Measurements from ENCODE around the gene RBM4. TPM values are rescaled to one million over a fixed set of nuclear protein-coding genes. Genes with fewer than 3 reads are reported as not detected.

Gene RBM4
- total and polyA plus RNA-seq, 4 donors: 36.9 to 59.2 (median 46.4) TPM

- no peak for DNase-seq (ENCODE audit: low spot score)
- Histone ChIP-seq H3K4me3 (ENCODE audit: low read depth in 1 of 3, low read length in 3 of 3) (no peak overlapping the region), H3K27ac (ENCODE audit: low read depth in 1 of 2, low read length in 2 of 2) (no peak overlapping the region), H3K27me3 (ENCODE audit: control insufficient read depth in 4 of 4, insufficient read depth in 4 of 4, low read length in 3 of 4) (no peaks in the 10 kb centered on the region), H3K9ac (ENCODE audit: low read depth in 1 of 2, low read length in 2 of 2) (no peak overlapping the region), H3K9me3 (ENCODE audit: control insufficient read depth in 4 of 4, low read length in 3 of 4) (no peaks in the 10 kb centered on the region), H3K4me1 (ENCODE audit: control insufficient read depth in 4 of 4, insufficient read depth in 4 of 4, low read length in 3 of 4) (no peaks in the 10 kb centered on the region), H3K36me3 (ENCODE audit: control insufficient read depth in 4 of 4, insufficient read depth in 3 of 4, low read depth in 1 of 4, low read length in 3 of 4) (peaks cover 19 to 75% (median 43%) of the 10 kb centered on the region in 4 donors)
- 94% methylated on average over 15 of the region's 15 CpGs for WGBS
- TF ChIP-seq, protein P1, sequence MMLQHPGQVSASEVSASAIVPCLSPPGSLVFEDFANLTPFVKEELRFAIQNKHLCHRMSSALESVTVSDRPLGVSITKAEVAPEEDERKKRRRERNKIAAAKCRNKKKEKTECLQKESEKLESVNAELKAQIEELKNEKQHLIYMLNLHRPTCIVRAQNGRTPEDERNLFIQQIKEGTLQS (IDR thresholded peaks at IDR 0.05): no peak
- TF ChIP-seq MAX (IDR thresholded peaks at IDR 0.05) (no peak), RAD21 (IDR thresholded peaks at IDR 0.05) (no peak), JUND (IDR thresholded peaks at IDR 0.05) (no peak), HNF4G (IDR thresholded peaks at IDR 0.05) (no peak), FOXA2 (IDR thresholded peaks at IDR 0.05) (no peak)
- TF ChIP-seq, protein P2, sequence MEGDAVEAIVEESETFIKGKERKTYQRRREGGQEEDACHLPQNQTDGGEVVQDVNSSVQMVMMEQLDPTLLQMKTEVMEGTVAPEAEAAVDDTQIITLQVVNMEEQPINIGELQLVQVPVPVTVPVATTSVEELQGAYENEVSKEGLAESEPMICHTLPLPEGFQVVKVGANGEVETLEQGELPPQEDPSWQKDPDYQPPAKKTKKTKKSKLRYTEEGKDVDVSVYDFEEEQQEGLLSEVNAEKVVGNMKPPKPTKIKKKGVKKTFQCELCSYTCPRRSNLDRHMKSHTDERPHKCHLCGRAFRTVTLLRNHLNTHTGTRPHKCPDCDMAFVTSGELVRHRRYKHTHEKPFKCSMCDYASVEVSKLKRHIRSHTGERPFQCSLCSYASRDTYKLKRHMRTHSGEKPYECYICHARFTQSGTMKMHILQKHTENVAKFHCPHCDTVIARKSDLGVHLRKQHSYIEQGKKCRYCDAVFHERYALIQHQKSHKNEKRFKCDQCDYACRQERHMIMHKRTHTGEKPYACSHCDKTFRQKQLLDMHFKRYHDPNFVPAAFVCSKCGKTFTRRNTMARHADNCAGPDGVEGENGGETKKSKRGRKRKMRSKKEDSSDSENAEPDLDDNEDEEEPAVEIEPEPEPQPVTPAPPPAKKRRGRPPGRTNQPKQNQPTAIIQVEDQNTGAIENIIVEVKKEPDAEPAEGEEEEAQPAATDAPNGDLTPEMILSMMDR (IDR thresholded peaks at IDR 0.05; ENCODE audit: low read depth, low read length, missing input control): no peak
- TF ChIP-seq, protein P3, sequence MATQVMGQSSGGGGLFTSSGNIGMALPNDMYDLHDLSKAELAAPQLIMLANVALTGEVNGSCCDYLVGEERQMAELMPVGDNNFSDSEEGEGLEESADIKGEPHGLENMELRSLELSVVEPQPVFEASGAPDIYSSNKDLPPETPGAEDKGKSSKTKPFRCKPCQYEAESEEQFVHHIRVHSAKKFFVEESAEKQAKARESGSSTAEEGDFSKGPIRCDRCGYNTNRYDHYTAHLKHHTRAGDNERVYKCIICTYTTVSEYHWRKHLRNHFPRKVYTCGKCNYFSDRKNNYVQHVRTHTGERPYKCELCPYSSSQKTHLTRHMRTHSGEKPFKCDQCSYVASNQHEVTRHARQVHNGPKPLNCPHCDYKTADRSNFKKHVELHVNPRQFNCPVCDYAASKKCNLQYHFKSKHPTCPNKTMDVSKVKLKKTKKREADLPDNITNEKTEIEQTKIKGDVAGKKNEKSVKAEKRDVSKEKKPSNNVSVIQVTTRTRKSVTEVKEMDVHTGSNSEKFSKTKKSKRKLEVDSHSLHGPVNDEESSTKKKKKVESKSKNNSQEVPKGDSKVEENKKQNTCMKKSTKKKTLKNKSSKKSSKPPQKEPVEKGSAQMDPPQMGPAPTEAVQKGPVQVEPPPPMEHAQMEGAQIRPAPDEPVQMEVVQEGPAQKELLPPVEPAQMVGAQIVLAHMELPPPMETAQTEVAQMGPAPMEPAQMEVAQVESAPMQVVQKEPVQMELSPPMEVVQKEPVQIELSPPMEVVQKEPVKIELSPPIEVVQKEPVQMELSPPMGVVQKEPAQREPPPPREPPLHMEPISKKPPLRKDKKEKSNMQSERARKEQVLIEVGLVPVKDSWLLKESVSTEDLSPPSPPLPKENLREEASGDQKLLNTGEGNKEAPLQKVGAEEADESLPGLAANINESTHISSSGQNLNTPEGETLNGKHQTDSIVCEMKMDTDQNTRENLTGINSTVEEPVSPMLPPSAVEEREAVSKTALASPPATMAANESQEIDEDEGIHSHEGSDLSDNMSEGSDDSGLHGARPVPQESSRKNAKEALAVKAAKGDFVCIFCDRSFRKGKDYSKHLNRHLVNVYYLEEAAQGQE (IDR thresholded peaks at IDR 0.05): no peak
Measured at GRCh38 chr11:66693356-66694055, 55.0 kb downstream of the RBM4 start.

DNA sequence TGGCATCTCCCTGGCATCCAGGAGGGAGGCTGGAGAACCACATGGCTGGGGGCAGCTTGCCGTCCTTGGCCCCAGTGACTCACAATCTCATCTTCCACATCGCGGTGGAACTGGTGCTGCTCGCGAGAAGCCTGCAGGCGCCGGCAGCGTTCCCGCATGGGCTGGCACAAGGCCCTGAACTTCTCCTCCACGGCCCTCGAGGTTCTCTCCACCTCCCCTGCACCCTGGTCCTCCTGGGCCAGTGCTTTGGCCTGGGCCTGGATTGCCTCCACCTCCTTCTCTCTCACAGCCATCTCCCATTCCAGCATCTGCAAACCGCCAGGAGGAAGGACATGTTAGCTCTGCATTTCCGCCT, 55.5 kb downstream of the RBM4 start:
- Histone ChIP-seq H3K9me3 (ENCODE audit: control insufficient read depth in 4 of 4, low read length in 3 of 4) (no peaks in the 10 kb centered on the region), H3K27ac (ENCODE audit: low read depth in 1 of 2, low read length in 2 of 2) (no peak overlapping the region), H3K27me3 (ENCODE audit: control insufficient read depth in 4 of 4, insufficient read depth in 4 of 4, low read length in 3 of 4) (no peaks in the 10 kb centered on the region), H3K4me1 (ENCODE audit: control insufficient read depth in 4 of 4, insufficient read depth in 4 of 4, low read length in 3 of 4) (no peaks in the 10 kb centered on the region), H3K36me3 (ENCODE audit: control insufficient read depth in 4 of 4, insufficient read depth in 3 of 4, low read depth in 1 of 4, low read length in 3 of 4) (peaks cover 19 to 75% (median 46%) of the 10 kb centered on the region in 4 donors), H3K9ac (ENCODE audit: low read depth in 1 of 2, low read length in 2 of 2) (no peak overlapping the region), H3K4me3 (ENCODE audit: low read depth in 1 of 3, low read length in 3 of 3) (no peak overlapping the region)
- 87% methylated on average over 13 of the region's 13 CpGs for WGBS
- no peak for DNase-seq (ENCODE audit: low spot score)
- no peak for TF ChIP-seq HNF4G (IDR thresholded peaks at IDR 0.05)
- TF ChIP-seq EGR1 (IDR thresholded peaks at IDR 0.05; ENCODE audit: low read depth in 2 of 2): no peak
- TF ChIP-seq MAX (IDR thresholded peaks at IDR 0.05): no peak
- TF ChIP-seq, protein P2 (IDR thresholded peaks at IDR 0.05; ENCODE audit: low read depth, low read length, missing input control): no peak
- TF ChIP-seq, protein P3 (IDR thresholded peaks at IDR 0.05): no peak
- no peak for TF ChIP-seq GABPA (IDR thresholded peaks at IDR 0.05 in 1 of 2, conservative IDR thresholded peaks at IDR 0.05 in 1 of 2)
- TF ChIP-seq ZBTB33 (IDR thresholded peaks at IDR 0.05): no peak
- TF ChIP-seq HNF4A (conservative IDR thresholded peaks at IDR 0.05): no peak
- no peak for TF ChIP-seq YY1 (IDR thresholded peaks at IDR 0.05)
- no peak for TF ChIP-seq TAF1 (conservative IDR thresholded peaks at IDR 0.05)
- no peak for TF ChIP-seq NR2F2 (IDR thresholded peaks at IDR 0.05)
- no peak for TF ChIP-seq SP1 (IDR thresholded peaks at IDR 0.05)
- no peak for TF ChIP-seq RAD21 (IDR thresholded peaks at IDR 0.05)

Data from liver (tissue), 9 donors.